ENCODE data around the gene STX2.
A peak's percentile ranks its signal among the peaks of the same experiment; 100 is the strongest.
"Not testable (repeated sequence)": the region's sequence is repeated elsewhere in the genome, so short reads cannot be mapped to it uniquely, and the experiment has no call there.

The STX2 gene

GRCh38 chr12:130876297-130876696 is 37.2 kb upstream of the STX2 start:
- H3K4me3 ChIP-seq (ENCODE audit: low read length): no peak overlapping the region
- H3K9me3 ChIP-seq (ENCODE audit: insufficient read depth, low read depth, low read length): no peaks in the 10 kb centered on the region
- peaks cover 51% of the 10 kb centered on the region for H3K36me3 ChIP-seq (ENCODE audit: insufficient read depth, low read length)
- no peak overlapping the region for H3K27ac ChIP-seq (ENCODE audit: low read depth, low read length)
- H3K27me3 ChIP-seq (ENCODE audit: insufficient read depth, low read length): no peaks in the 10 kb centered on the region
- H3K9ac ChIP-seq (ENCODE audit: low read depth, low read length): no peak overlapping the region
- H3K4me1 ChIP-seq (ENCODE audit: insufficient read depth, low read length): peaks cover 14% of the 10 kb centered on the region

- not testable (repeated sequence) for H3K27ac ChIP-seq (ENCODE audit: low read depth, low read length); H3K9ac ChIP-seq (ENCODE audit: low read depth, low read length); H3K9me3 ChIP-seq (ENCODE audit: insufficient read depth, low read depth, low read length); H3K27me3 ChIP-seq (ENCODE audit: insufficient read depth, low read length); H3K4me3 ChIP-seq (ENCODE audit: low read length)
- 86% methylated on average over 11 of the region's 11 CpGs for WGBS
- H3K36me3 ChIP-seq (ENCODE audit: insufficient read depth, low read length): peaks cover 51% of the 10 kb centered on the region
- peaks cover 20% of the 10 kb centered on the region for H3K4me1 ChIP-seq (ENCODE audit: insufficient read depth, low read length)
Observed at GRCh38 chr12:130875708-130876107, 36.7 kb upstream of the STX2 start.

- Histone ChIP-seq H3K4me3 (ENCODE audit: low read length) (no peak overlapping the region), H3K27ac (ENCODE audit: low read depth, low read length) (no peak overlapping the region)
- 96% methylated on average over 5 of the region's 5 CpGs for WGBS
Observed at GRCh38 chr12:130875193-130875592, 36.1 kb upstream of the STX2 start.

GRCh38 chr12:130874696-130875095 is 35.6 kb upstream of the STX2 start:
- Histone ChIP-seq H3K9ac (ENCODE audit: low read depth, low read length) (no peak overlapping the region), H3K9me3 (ENCODE audit: insufficient read depth, low read depth, low read length) (no peaks in the 10 kb centered on the region), H3K4me3 (ENCODE audit: low read length) (peak overlapping the region; percentile 96; the same call in 1 of the 2 replicates), H3K27ac (ENCODE audit: low read depth, low read length) (no peak overlapping the region), H3K4me1 (ENCODE audit: insufficient read depth, low read length) (peaks cover 22% of the 10 kb centered on the region), H3K27me3 (ENCODE audit: insufficient read depth, low read length) (no peaks in the 10 kb centered on the region), H3K36me3 (ENCODE audit: insufficient read depth, low read length) (peaks cover 51% of the 10 kb centered on the region)
- WGBS: 95% methylated on average over 9 of the region's 10 CpGs

More at GRCh38 chr12:130875193-130875592, 36.1 kb upstream of the STX2 start:
- Histone ChIP-seq H3K36me3 (ENCODE audit: insufficient read depth, low read length) (peaks cover 51% of the 10 kb centered on the region), H3K27me3 (ENCODE audit: insufficient read depth, low read length) (no peaks in the 10 kb centered on the region), H3K9ac (ENCODE audit: low read depth, low read length) (no peak overlapping the region), H3K9me3 (ENCODE audit: insufficient read depth, low read depth, low read length) (no peaks in the 10 kb centered on the region), H3K4me1 (ENCODE audit: insufficient read depth, low read length) (peaks cover 22% of the 10 kb centered on the region)

- peak overlapping the region; percentile 96 for H3K4me3 ChIP-seq (ENCODE audit: low read length)
- peaks cover 22% of the 10 kb centered on the region for H3K4me1 ChIP-seq (ENCODE audit: insufficient read depth, low read length)
- peaks cover 51% of the 10 kb centered on the region for H3K36me3 ChIP-seq (ENCODE audit: insufficient read depth, low read length)
- H3K27ac ChIP-seq (ENCODE audit: low read depth, low read length): no peak overlapping the region
- WGBS: 91% methylated on average over 4 of the region's 4 CpGs
- no peaks in the 10 kb centered on the region for H3K27me3 ChIP-seq (ENCODE audit: insufficient read depth, low read length)
- H3K9ac ChIP-seq (ENCODE audit: low read depth, low read length): peak overlapping the region; percentile 99; the same call in 1 of the 2 replicates
- H3K9me3 ChIP-seq (ENCODE audit: insufficient read depth, low read depth, low read length): no peaks in the 10 kb centered on the region
Observed at GRCh38 chr12:130873825-130874224, 34.8 kb upstream of the STX2 start.

GRCh38 chr12:130873106-130873795 is 34.2 kb upstream of the STX2 start:
- WGBS: 56% methylated on average over 4 of the region's 4 CpGs
- Histone ChIP-seq H3K4me1 (ENCODE audit: insufficient read depth, low read length) (peaks cover 22% of the 10 kb centered on the region), H3K9ac (ENCODE audit: low read depth, low read length) (peak overlapping the region; percentile 99), H3K4me3 (ENCODE audit: low read length) (peak overlapping the region; percentile 96), H3K36me3 (ENCODE audit: insufficient read depth, low read length) (peaks cover 51% of the 10 kb centered on the region), H3K9me3 (ENCODE audit: insufficient read depth, low read depth, low read length) (no peaks in the 10 kb centered on the region), H3K27ac (ENCODE audit: low read depth, low read length) (peak overlapping the region; percentile 86), H3K27me3 (ENCODE audit: insufficient read depth, low read length) (no peaks in the 10 kb centered on the region)

- Histone ChIP-seq H3K27ac (ENCODE audit: low read depth, low read length) (peak overlapping the region; percentile 86), H3K36me3 (ENCODE audit: insufficient read depth, low read length) (peaks cover 50% of the 10 kb centered on the region), H3K9me3 (ENCODE audit: insufficient read depth, low read depth, low read length) (no peaks in the 10 kb centered on the region)
Observed at GRCh38 chr12:130872179-130873096, 33.4 kb upstream of the STX2 start.

GRCh38 chr12:130871286-130872178 is 32.5 kb upstream of the STX2 start, which contains the start of gene RAN:
Gene RAN, plus strand, starts transcription at chr12:130872066. Its CDS starts 528 bp downstream, at chr12:130872594.
- Histone ChIP-seq H3K9ac (ENCODE audit: low read depth, low read length) (peak within 1 kb of the TSS; percentile 99), H3K4me3 (ENCODE audit: low read length) (peak within 1 kb of the TSS; percentile 96), H3K27ac (ENCODE audit: low read depth, low read length) (peak within 1 kb of the TSS; percentile 86), H3K27me3 (ENCODE audit: insufficient read depth, low read length) (no peaks in the 10 kb centered on the region), H3K4me1 (ENCODE audit: insufficient read depth, low read length) (peaks cover 22% of the 10 kb centered on the region), H3K36me3 (ENCODE audit: insufficient read depth, low read length) (peaks cover 40% of the 10 kb centered on the region), H3K9me3 (ENCODE audit: insufficient read depth, low read depth, low read length) (no peaks in the 10 kb centered on the region)
- 6% methylated on average over 118 of the region's 118 CpGs for WGBS

More at GRCh38 chr12:130872179-130873096, 33.4 kb upstream of the STX2 start:
- H3K4me3 ChIP-seq (ENCODE audit: low read length): peak overlapping the region; percentile 96
- peaks cover 22% of the 10 kb centered on the region for H3K4me1 ChIP-seq (ENCODE audit: insufficient read depth, low read length)
- H3K9ac ChIP-seq (ENCODE audit: low read depth, low read length): peak overlapping the region; percentile 99
- under 1% methylated on average over 79 of the region's 79 CpGs for WGBS
- H3K27me3 ChIP-seq (ENCODE audit: insufficient read depth, low read length): no peaks in the 10 kb centered on the region

- Histone ChIP-seq H3K4me1 (ENCODE audit: insufficient read depth, low read length) (peaks cover 22% of the 10 kb centered on the region), H3K9me3 (ENCODE audit: insufficient read depth, low read depth, low read length) (no peaks in the 10 kb centered on the region), H3K4me3 (ENCODE audit: low read length) (peak overlapping the region; percentile 67), H3K27me3 (ENCODE audit: insufficient read depth, low read length) (no peaks in the 10 kb centered on the region), H3K9ac (ENCODE audit: low read depth, low read length) (peak overlapping the region; percentile 87), H3K36me3 (ENCODE audit: insufficient read depth, low read length) (peaks cover 32% of the 10 kb centered on the region), H3K27ac (ENCODE audit: low read depth, low read length) (peak overlapping the region; percentile 76; the same call in 1 of the 2 replicates)
- WGBS: 53% methylated on average over 31 of the region's 31 CpGs
Observed at GRCh38 chr12:130870442-130871285, 31.6 kb upstream of the STX2 start.

- Histone ChIP-seq H3K9me3 (ENCODE audit: insufficient read depth, low read depth, low read length) (no peaks in the 10 kb centered on the region), H3K4me1 (ENCODE audit: insufficient read depth, low read length) (peaks cover 14% of the 10 kb centered on the region), H3K4me3 (ENCODE audit: low read length) (no peak overlapping the region), H3K27ac (ENCODE audit: low read depth, low read length) (no peak overlapping the region), H3K9ac (ENCODE audit: low read depth, low read length) (no peak overlapping the region), H3K27me3 (ENCODE audit: insufficient read depth, low read length) (no peaks in the 10 kb centered on the region), H3K36me3 (ENCODE audit: insufficient read depth, low read length) (peaks cover 9% of the 10 kb centered on the region)
- WGBS: 61% methylated on average over 3 of the region's 4 CpGs
Observed at GRCh38 chr12:130868412-130868811, 29.4 kb upstream of the STX2 start.

All from HUES64 (cell line).